Measurements from ENCODE around the gene GRM8.

DNA sequence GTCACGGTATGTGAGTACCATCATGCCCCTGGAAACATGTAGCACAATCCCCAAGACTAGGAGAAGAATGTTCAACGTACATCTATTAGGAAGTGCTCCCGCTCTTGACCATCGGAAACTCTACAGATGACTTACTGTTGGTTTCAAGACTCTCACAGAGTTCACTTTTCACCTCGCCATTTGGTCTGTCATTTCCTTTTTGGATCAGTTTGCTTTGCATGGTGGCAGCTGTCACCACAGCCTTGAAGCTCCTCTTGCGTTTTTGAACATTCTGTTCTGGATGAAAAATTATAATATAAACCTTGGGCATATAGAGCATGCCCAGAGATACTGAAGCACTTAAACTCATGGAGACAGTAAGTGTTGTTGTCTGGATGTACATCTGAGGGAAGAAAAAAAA is 806.8 kb downstream of the GRM8 start:
- TF ChIP-seq CHD2 (IDR thresholded peaks at IDR 0.05; ENCODE audit: low read length, partially characterized antibody) (no peak), PHF8 (IDR thresholded peaks at IDR 0.05; ENCODE audit: borderline replicate concordance, low read depth) (no peak), RAD21 (conservative IDR thresholded peaks at IDR 0.05 in 1 of 2, IDR thresholded peaks at IDR 0.05 in 1 of 2) (no peak), POLR2A (IDR thresholded peaks at IDR 0.05; ENCODE audit: low read length) (no peak), EP300 (IDR thresholded peaks at IDR 0.05) (no peak)
- TF ChIP-seq, protein P1, sequence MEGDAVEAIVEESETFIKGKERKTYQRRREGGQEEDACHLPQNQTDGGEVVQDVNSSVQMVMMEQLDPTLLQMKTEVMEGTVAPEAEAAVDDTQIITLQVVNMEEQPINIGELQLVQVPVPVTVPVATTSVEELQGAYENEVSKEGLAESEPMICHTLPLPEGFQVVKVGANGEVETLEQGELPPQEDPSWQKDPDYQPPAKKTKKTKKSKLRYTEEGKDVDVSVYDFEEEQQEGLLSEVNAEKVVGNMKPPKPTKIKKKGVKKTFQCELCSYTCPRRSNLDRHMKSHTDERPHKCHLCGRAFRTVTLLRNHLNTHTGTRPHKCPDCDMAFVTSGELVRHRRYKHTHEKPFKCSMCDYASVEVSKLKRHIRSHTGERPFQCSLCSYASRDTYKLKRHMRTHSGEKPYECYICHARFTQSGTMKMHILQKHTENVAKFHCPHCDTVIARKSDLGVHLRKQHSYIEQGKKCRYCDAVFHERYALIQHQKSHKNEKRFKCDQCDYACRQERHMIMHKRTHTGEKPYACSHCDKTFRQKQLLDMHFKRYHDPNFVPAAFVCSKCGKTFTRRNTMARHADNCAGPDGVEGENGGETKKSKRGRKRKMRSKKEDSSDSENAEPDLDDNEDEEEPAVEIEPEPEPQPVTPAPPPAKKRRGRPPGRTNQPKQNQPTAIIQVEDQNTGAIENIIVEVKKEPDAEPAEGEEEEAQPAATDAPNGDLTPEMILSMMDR (IDR thresholded peaks at IDR 0.05) = no peak
